SK-N-SH (cell line): ENCODE results near the gene CATSPER4. TPM values are rescaled to one million over a fixed set of nuclear protein-coding genes. Genes with fewer than 3 reads are reported as not detected.

Source experiments
- CTCF ChIA-PET: fragments of 300-600, 350-600 bp; formaldehyde crosslinking; extraction: SDS; loops from one replicate; lab custom pipeline; 2021; lab: Yijun Ruan, JAX
- POLR2A ChIA-PET: fragments of 350-600 bp; sonication (Branson Sonifier 250); formaldehyde crosslinking; extraction: SDS; loops from one replicate; lab custom pipeline; 2020; ENCODE audit warnings: antibody characterized with exemption, inconsistent platforms; lab: Yijun Ruan, JAX
- DNase-seq: peaks from one replicate; pipeline ENCODE4 v3.0.0; 2012
- H2AFZ ChIP-seq: fragments of 200-600 bp; sonication (generic); 2 replicates; pipeline ENCODE4 v1.8.1; 2016; ENCODE audit warnings: antibody characterized with exemption, mild to moderate bottlenecking, low read depth
- H3F3A ChIP-seq: fragments of 200-600 bp; sonication (generic); replicated peaks from 2 replicates; pipeline ENCODE3; 2016; ENCODE audit warnings: antibody characterized with exemption, mild to moderate bottlenecking; ENCODE audit not compliant: insufficient read depth
- H3K27ac ChIP-seq, 2 experiments: fragments of 200-500 bp in 1 of 2; fragments of 200-600 bp in 1 of 2; sonication (Bioruptor generic) in 1 of 2; sonication (generic), shearing (Covaris generic) in 1 of 2; 2 replicates each; pipeline versions ENCODE4 v1.5.1 to v1.6.1; 2014 to 2016; ENCODE audit warnings: low read depth in 2 of 2, inconsistent platforms in 1 of 2, low read length in 1 of 2, mild to moderate bottlenecking in 1 of 2, mixed read lengths in 1 of 2
- H3K27me3 ChIP-seq: fragments of 200-600 bp; sonication (generic), shearing (Covaris generic); 2 replicates; pipeline ENCODE4 v1.6.1; 2016; ENCODE audit warnings: mixed run types; ENCODE audit not compliant: insufficient read depth
- H3K36me3 ChIP-seq, 2 experiments: fragments of 200-500 bp in 1 of 2; fragments of 200-600 bp in 1 of 2; sonication (Bioruptor generic) in 1 of 2; sonication (generic) in 1 of 2; replicated peaks in 1 of 2; 2 replicates each; pipeline versions ENCODE3 to v1.5.1; 2014 to 2016; ENCODE audit warnings: low read length in 1 of 2, mild to moderate bottlenecking in 1 of 2; ENCODE audit not compliant: insufficient read depth in 2 of 2, control insufficient read depth in 1 of 2
- H3K4me1 ChIP-seq, 2 experiments: fragments of 200-500 bp in 1 of 2; fragments of 200-600 bp in 1 of 2; sonication (Bioruptor generic) in 1 of 2; sonication (generic), shearing (Covaris generic) in 1 of 2; 2 replicates each; pipeline versions ENCODE4 v1.5.1 to v1.6.1; 2014 to 2016; ENCODE audit warnings: low read depth in 1 of 2, low read length in 1 of 2, mixed run types in 1 of 2; ENCODE audit not compliant: insufficient read depth in 2 of 2, control insufficient read depth in 1 of 2
- H3K4me2 ChIP-seq: fragments of 200-600 bp; sonication (generic), shearing (Covaris generic); 2 replicates; pipeline ENCODE4 v1.6.1; 2017; ENCODE audit warnings: mixed run types
- H3K4me3 ChIP-seq, 2 experiments: fragments of 200-500 bp in 1 of 2; fragments of 200-600 bp in 1 of 2; sonication (Bioruptor generic) in 1 of 2; sonication (generic), shearing (Covaris generic) in 1 of 2; 2 replicates each; pipeline versions ENCODE4 v1.5.1 to v1.8.1; 2014 to 2016; ENCODE audit warnings: low read depth in 2 of 2, inconsistent platforms in 1 of 2, low read length in 1 of 2, mild to moderate bottlenecking in 1 of 2, mixed read lengths in 1 of 2, moderate library complexity in 1 of 2
- H3K79me2 ChIP-seq: fragments of 200-600 bp; sonication (generic); 2 replicates; pipeline ENCODE4 v1.8.1; 2017; ENCODE audit warnings: mild to moderate bottlenecking; ENCODE audit not compliant: insufficient read depth
- H3K9ac ChIP-seq: fragments of 200-600 bp; sonication (generic); 2 replicates; pipeline ENCODE4 v1.6.1; 2017; ENCODE audit warnings: mixed run types
- H3K9me2 ChIP-seq: fragments of 200-600 bp; sonication (generic); 2 replicates; pipeline ENCODE4 v1.6.1; 2017; ENCODE audit warnings: mixed run types
- H3K9me3 ChIP-seq: fragments of 200-600 bp; sonication (generic); 2 replicates; pipeline ENCODE4 v1.6.1; 2017; ENCODE audit warnings: mixed run types, mild to moderate bottlenecking, moderate library complexity
- H4K20me1 ChIP-seq: fragments of 200-600 bp; sonication (generic); 2 replicates; pipeline ENCODE4 v1.6.1; 2017; ENCODE audit warnings: mild to moderate bottlenecking, mixed run types; ENCODE audit not compliant: insufficient read depth
- CHD2 ChIP-seq: fragments of 150-350 bp; IDR thresholded peaks from 2 replicates; pipeline ENCODE4 v1.6.1; 2018; ENCODE audit warnings: low read length; ENCODE audit not compliant: partially characterized antibody
- ELF1 ChIP-seq: IDR thresholded peaks from 2 replicates; pipeline ENCODE4 v1.4.0; 2012
- EP300 ChIP-seq, 2 experiments: IDR thresholded peaks; 2 replicates each; pipeline versions ENCODE4 v1.4.0 to v1.6.1; 2012; ENCODE audit warnings: borderline replicate concordance in 1 of 2, low read depth in 1 of 2, low read length in 1 of 2
- EZH2phosphoT487 ChIP-seq: fragments of 200-600 bp; sonication (generic); IDR thresholded peaks from 2 replicates; pipeline ENCODE4 v1.6.1; 2017; ENCODE audit warnings: low read depth, mixed run types, mild to moderate bottlenecking, antibody characterized with exemption, moderate library complexity, borderline replicate concordance
- FOSL2 ChIP-seq: IDR thresholded peaks from 2 replicates; pipeline ENCODE4 v1.4.0; 2012; ENCODE audit warnings: low read depth, mild to moderate bottlenecking, moderate library complexity, borderline replicate concordance
- FOXJ3 ChIP-seq: sonication (generic); formaldehyde crosslinking; IDR thresholded peaks from 2 replicates; pipeline ENCODE4 v1.5.1; 2020; ENCODE audit warnings: mild to moderate bottlenecking, missing genetic modification reagents
- GABPA ChIP-seq: IDR thresholded peaks from 2 replicates; pipeline ENCODE4 v1.4.0; 2012; ENCODE audit warnings: low read depth, mild to moderate bottlenecking
- MAX ChIP-seq: IDR thresholded peaks from 2 replicates; pipeline ENCODE4 v1.4.0; 2012; ENCODE audit warnings: low read depth
- MEF2A ChIP-seq: IDR thresholded peaks from 2 replicates; pipeline ENCODE4 v1.4.0; 2012; ENCODE audit warnings: low read depth, borderline replicate concordance
- MXI1 ChIP-seq: IDR thresholded peaks from 2 replicates; pipeline ENCODE4 v1.6.1; 2012; ENCODE audit warnings: mild to moderate bottlenecking, low read depth, low read length, improper control_type of control experiment
- NFIC ChIP-seq: IDR thresholded peaks from 2 replicates; pipeline ENCODE4 v1.4.0; 2012; ENCODE audit warnings: borderline replicate concordance
- NRF1 ChIP-seq: IDR thresholded peaks from 2 replicates; pipeline ENCODE4 v1.6.1; 2012; ENCODE audit warnings: low read depth, mild to moderate bottlenecking, low read length
- POLR2AphosphoS5 ChIP-seq: IDR thresholded peaks from 2 replicates; pipeline ENCODE4 v1.6.1; 2012; ENCODE audit warnings: low read depth, low read length
- RAD21 ChIP-seq: IDR thresholded peaks from 2 replicates; pipeline ENCODE4 v1.6.1; 2012; ENCODE audit warnings: mild to moderate bottlenecking, low read length
- RCOR1 ChIP-seq: fragments of 150-350 bp; IDR thresholded peaks from 2 replicates; pipeline ENCODE4 v1.6.1; 2017; ENCODE audit warnings: antibody characterized with exemption, low read length
- RFX5 ChIP-seq: IDR thresholded peaks from 2 replicates; pipeline ENCODE4 v1.6.1; 2012; ENCODE audit warnings: mild to moderate bottlenecking, improper control_type of control experiment, low read length
- RXRA ChIP-seq: IDR thresholded peaks from 2 replicates; pipeline ENCODE4 v1.4.0; 2012; ENCODE audit warnings: low read depth, mild to moderate bottlenecking, borderline replicate concordance
- SIN3A ChIP-seq: IDR thresholded peaks from 2 replicates; pipeline ENCODE4 v1.6.1; 2012; ENCODE audit warnings: low read depth, mild to moderate bottlenecking, low read length, moderate library complexity, borderline replicate concordance
- SMC3 ChIP-seq: IDR thresholded peaks from 2 replicates; pipeline ENCODE4 v1.6.1; 2012; ENCODE audit warnings: low read depth, low read length, improper control_type of control experiment
- TAF1 ChIP-seq: IDR thresholded peaks from 2 replicates; pipeline ENCODE4 v1.6.1; 2012; ENCODE audit warnings: low read depth, mild to moderate bottlenecking, low read length, moderate library complexity, borderline replicate concordance
- TEAD4 ChIP-seq: IDR thresholded peaks from 2 replicates; pipeline ENCODE4 v1.4.0; 2012; ENCODE audit warnings: mild to moderate bottlenecking, borderline replicate concordance; ENCODE audit not compliant: insufficient read depth
- USF2 ChIP-seq: fragments of 150-350 bp; IDR thresholded peaks from 2 replicates; pipeline ENCODE4 v1.6.1; 2017; ENCODE audit warnings: antibody characterized with exemption, low read length, low read depth, borderline replicate concordance
- YY1 ChIP-seq: IDR thresholded peaks from 2 replicates; pipeline ENCODE4 v1.4.0; 2012; ENCODE audit warnings: low read depth, mild to moderate bottlenecking
- WGBS: methylation state at CpG from one replicate; pipeline ENCODE4 v1.1.6; 2017; ENCODE audit warnings: low lambda C conversion rate; 5-methylcytosine and 5-hydroxymethylcytosine counted together
- polyA plus RNA-seq, 3 experiments: library from polyadenylated mRNA; depleted of rRNA; stranded (reverse); fragments of >200 nt; gene quantifications; 2 replicates each; pipeline ENCODE4 v1.2.3, GENCODE V29; 2012
- TF ChIP-seq, protein P1 (sequence below): IDR thresholded peaks from 2 replicates; pipeline ENCODE4 v1.4.0; 2012; ENCODE audit warnings: low read depth, borderline replicate concordance
- TF ChIP-seq, protein P2 (sequence below): IDR thresholded peaks from 2 replicates; pipeline ENCODE4 v1.6.1; 2012; ENCODE audit warnings: mild to moderate bottlenecking, low read depth, low read length, moderate library complexity
- TF ChIP-seq, protein P3 (sequence below): IDR thresholded peaks from 2 replicates; pipeline ENCODE4; 2012

Gene CATSPER4
- polyA plus RNA-seq, 1 of the 3 experiments (the other 2 are of a cell fraction) = not detected

- ChIA-PET POLR2A (no interaction called here), CTCF (interaction anchor here (0.6 to 13.7 kb wide), 29 partner anchors 8 to 272 kb away, joined by 3 to 131 read pairs (median 4); partner anchors contain the start of genes CEP85 and SLC30A2)
- 0 out of 2 replicates have a peak overlapping the region, but pooled peaks have one; percentile 34 for H3K9ac ChIP-seq
- H3K9me3 ChIP-seq = no peaks in the 10 kb centered on the region
- peak overlapping the region; percentile 81 for H2AFZ ChIP-seq
- no peaks in the 10 kb centered on the region for H3K79me2 ChIP-seq
- H3K36me3 ChIP-seq = no peaks in the 10 kb centered on the region
- DNase-seq = peak; percentile 92
- 42% methylated on average over 19 of the region's 72 CpGs for WGBS
- H3K27ac ChIP-seq = no peak overlapping the region; a peak in 1 of 4 replicates
- H3K4me3 ChIP-seq = peak overlapping the region; percentile 49 to 56
- H3K4me1 ChIP-seq = peaks cover 0 to 15% of the 10 kb centered on the region in 2 experiments; a peak in 1 of 4 replicates
- no peaks in the 10 kb centered on the region for H4K20me1 ChIP-seq
- H3K27me3 ChIP-seq = no peaks in the 10 kb centered on the region
- H3K9me2 ChIP-seq = no peaks in the 10 kb centered on the region
- peak overlapping the region; percentile 67; the same call in 1 of the 2 replicates for H3K4me2 ChIP-seq
- H3F3A ChIP-seq = peaks cover 4% of the 10 kb centered on the region
- TF ChIP-seq FOSL2 = no peak
- TF ChIP-seq POLR2AphosphoS5 = no peak
- TF ChIP-seq MXI1 = no peak
- no peak for TF ChIP-seq CHD2
- TF ChIP-seq EP300 (IDR thresholded peaks at IDR 0.05; ENCODE audit: borderline replicate concordance in 1 of 2, low read depth in 1 of 2, low read length in 1 of 2) = no peak
- TF ChIP-seq RXRA = no peak
- no peak for TF ChIP-seq TAF1
- no peak for TF ChIP-seq EZH2phosphoT487
- no peak for TF ChIP-seq RCOR1
- TF ChIP-seq SIN3A = no peak
- TF ChIP-seq TEAD4 = no peak
- TF ChIP-seq RFX5 = no peak
- TF ChIP-seq, protein P1, sequence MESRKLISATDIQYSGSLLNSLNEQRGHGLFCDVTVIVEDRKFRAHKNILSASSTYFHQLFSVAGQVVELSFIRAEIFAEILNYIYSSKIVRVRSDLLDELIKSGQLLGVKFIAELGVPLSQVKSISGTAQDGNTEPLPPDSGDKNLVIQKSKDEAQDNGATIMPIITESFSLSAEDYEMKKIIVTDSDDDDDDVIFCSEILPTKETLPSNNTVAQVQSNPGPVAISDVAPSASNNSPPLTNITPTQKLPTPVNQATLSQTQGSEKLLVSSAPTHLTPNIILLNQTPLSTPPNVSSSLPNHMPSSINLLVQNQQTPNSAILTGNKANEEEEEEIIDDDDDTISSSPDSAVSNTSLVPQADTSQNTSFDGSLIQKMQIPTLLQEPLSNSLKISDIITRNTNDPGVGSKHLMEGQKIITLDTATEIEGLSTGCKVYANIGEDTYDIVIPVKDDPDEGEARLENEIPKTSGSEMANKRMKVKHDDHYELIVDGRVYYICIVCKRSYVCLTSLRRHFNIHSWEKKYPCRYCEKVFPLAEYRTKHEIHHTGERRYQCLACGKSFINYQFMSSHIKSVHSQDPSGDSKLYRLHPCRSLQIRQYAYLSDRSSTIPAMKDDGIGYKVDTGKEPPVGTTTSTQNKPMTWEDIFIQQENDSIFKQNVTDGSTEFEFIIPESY = no peak
- TF ChIP-seq MAX = no peak; the same call in 1 of the 2 replicates
- TF ChIP-seq ELF1 = no peak
- no peak for TF ChIP-seq NFIC
- no peak for TF ChIP-seq GABPA
- TF ChIP-seq FOXJ3 (CRISPR knock-in tag) = no peak
- TF ChIP-seq, protein P2, sequence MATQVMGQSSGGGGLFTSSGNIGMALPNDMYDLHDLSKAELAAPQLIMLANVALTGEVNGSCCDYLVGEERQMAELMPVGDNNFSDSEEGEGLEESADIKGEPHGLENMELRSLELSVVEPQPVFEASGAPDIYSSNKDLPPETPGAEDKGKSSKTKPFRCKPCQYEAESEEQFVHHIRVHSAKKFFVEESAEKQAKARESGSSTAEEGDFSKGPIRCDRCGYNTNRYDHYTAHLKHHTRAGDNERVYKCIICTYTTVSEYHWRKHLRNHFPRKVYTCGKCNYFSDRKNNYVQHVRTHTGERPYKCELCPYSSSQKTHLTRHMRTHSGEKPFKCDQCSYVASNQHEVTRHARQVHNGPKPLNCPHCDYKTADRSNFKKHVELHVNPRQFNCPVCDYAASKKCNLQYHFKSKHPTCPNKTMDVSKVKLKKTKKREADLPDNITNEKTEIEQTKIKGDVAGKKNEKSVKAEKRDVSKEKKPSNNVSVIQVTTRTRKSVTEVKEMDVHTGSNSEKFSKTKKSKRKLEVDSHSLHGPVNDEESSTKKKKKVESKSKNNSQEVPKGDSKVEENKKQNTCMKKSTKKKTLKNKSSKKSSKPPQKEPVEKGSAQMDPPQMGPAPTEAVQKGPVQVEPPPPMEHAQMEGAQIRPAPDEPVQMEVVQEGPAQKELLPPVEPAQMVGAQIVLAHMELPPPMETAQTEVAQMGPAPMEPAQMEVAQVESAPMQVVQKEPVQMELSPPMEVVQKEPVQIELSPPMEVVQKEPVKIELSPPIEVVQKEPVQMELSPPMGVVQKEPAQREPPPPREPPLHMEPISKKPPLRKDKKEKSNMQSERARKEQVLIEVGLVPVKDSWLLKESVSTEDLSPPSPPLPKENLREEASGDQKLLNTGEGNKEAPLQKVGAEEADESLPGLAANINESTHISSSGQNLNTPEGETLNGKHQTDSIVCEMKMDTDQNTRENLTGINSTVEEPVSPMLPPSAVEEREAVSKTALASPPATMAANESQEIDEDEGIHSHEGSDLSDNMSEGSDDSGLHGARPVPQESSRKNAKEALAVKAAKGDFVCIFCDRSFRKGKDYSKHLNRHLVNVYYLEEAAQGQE = no peak
- TF ChIP-seq MEF2A = no peak
- TF ChIP-seq, protein P3, sequence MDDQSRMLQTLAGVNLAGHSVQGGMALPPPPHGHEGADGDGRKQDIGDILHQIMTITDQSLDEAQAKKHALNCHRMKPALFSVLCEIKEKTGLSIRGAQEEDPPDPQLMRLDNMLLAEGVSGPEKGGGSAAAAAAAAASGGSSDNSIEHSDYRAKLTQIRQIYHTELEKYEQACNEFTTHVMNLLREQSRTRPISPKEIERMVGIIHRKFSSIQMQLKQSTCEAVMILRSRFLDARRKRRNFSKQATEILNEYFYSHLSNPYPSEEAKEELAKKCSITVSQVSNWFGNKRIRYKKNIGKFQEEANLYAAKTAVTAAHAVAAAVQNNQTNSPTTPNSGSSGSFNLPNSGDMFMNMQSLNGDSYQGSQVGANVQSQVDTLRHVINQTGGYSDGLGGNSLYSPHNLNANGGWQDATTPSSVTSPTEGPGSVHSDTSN = no peak
- TF ChIP-seq YY1 = no peak
- peak; percentile 62 for TF ChIP-seq SMC3
- TF ChIP-seq NRF1 = no peak
- no peak for TF ChIP-seq USF2
- TF ChIP-seq RAD21 = peak; percentile 46
These were observed 26.2 kb upstream of the CATSPER4 start for GRCh38 chr1:26164036-26164860.
